ENCODE measurements around the gene THAP6. TPM values are rescaled to one million over a fixed set of nuclear protein-coding genes. Genes with fewer than 3 reads are reported as not detected.

THAP6 gene
- total and polyA plus RNA-seq, 2 of the 8 experiments (the other 6 are each of a cell fraction or from before 2014, with no cell fraction given) = 3.3 to 9.7 TPM

DNA sequence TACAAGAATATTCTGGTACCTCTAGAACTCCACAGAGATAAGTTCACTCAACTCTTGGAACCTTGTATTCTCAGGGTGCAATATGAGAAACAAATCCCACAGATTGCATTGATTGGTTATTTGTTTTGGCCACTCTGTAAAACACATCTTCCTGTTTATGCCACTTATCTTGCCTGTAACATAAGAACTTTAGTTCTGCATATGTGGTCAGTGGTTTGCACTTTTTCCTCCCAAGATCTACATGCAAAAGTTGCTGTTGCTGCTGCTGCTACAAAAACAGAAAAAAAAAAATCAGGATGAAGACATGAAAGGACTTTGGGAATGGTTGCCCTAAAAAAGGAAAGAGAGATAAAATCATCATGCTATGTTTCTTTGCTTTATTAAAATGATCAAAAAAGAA lies 51.2 kb downstream of the THAP6 start:
- Histone ChIP-seq H3K27ac (ENCODE audit: low read depth, low read length) (no peak overlapping the region), H2BK12ac (ENCODE audit: low read depth, low read length) (no peak overlapping the region), H3K56ac (replicated peaks; ENCODE audit: insufficient read length, low read depth, low read length) (no peak overlapping the region), H3K4ac (replicated peaks; ENCODE audit: insufficient read length, low read depth, low read length) (no peak overlapping the region), H4K20me1 (replicated peaks in 1 of 2; ENCODE audit: control insufficient read depth in 1 of 2, insufficient read depth in 2 of 2, low read length in 2 of 2) (no peaks in the 10 kb centered on the region), H3K23ac (ENCODE audit: insufficient read length) (no peak overlapping the region), H2BK20ac (ENCODE audit: low read length) (no peak overlapping the region), H3K36me3 (ENCODE audit: control insufficient read depth in 2 of 4, insufficient read depth in 4 of 4, low read length in 3 of 4) (no peaks in the 10 kb centered on the region), H2BK5ac (ENCODE audit: low read depth, low read length) (no peak overlapping the region), H3K27me3 (replicated peaks in 1 of 4; ENCODE audit: control insufficient read depth in 3 of 4, extremely low read depth in 1 of 4, insufficient read depth in 3 of 4, low read length in 3 of 4) (no peaks in the 10 kb centered on the region), H2BK15ac (ENCODE audit: low read length) (no peak overlapping the region), H4K5ac (ENCODE audit: insufficient read length, low read depth, low read length) (no peak overlapping the region), H3K4me1 (replicated peaks in 1 of 4; ENCODE audit: control insufficient read depth in 3 of 4, insufficient read depth in 4 of 4, low read length in 3 of 4) (peaks cover 0 to 5% (median 3%) of the 10 kb centered on the region in 4 experiments; a peak in 2 of 7 replicates), H2AFZ (ENCODE audit: low read length) (no peak overlapping the region), H2BK120ac (replicated peaks; ENCODE audit: low read depth, low read length) (no peak overlapping the region), H3K18ac (ENCODE audit: extremely low read depth, low read length) (no peak overlapping the region), H3K9me3 (ENCODE audit: insufficient read depth in 2 of 2, low read depth in 1 of 2, low read length in 1 of 2) (peaks cover 0 to 9% of the 10 kb centered on the region in 2 experiments; a peak in 1 of 4 replicates), H4K91ac (replicated peaks; ENCODE audit: insufficient read length, low read length) (no peak overlapping the region), H3K79me1 (ENCODE audit: low read depth, low read length) (no peaks in the 10 kb centered on the region), H2AK5ac (ENCODE audit: low read depth, low read length) (no peak overlapping the region), H3K14ac (ENCODE audit: insufficient read length) (no peak overlapping the region), H3K4me3 (ENCODE audit: extremely low read depth in 1 of 4, insufficient read depth in 2 of 4, low read depth in 3 of 4, low read length in 4 of 4) (no peak overlapping the region), H3K9ac (replicated peaks in 1 of 4; ENCODE audit: extremely low read depth in 1 of 4, low read depth in 3 of 4, low read length in 3 of 4) (no peak overlapping the region), H4K8ac (ENCODE audit: extremely low read depth, insufficient read depth, low read length) (no peak overlapping the region), H3K23me2 (ENCODE audit: low read depth, low read length) (no peaks in the 10 kb centered on the region), H3K4me2 (ENCODE audit: insufficient read depth in 1 of 2, low read depth in 2 of 2, low read length in 2 of 2) (no peak overlapping the region), H3K79me2 (ENCODE audit: control insufficient read depth in 1 of 2, insufficient read depth in 2 of 2, low read length in 2 of 2) (no peaks in the 10 kb centered on the region)
- DNase-seq (ENCODE audit: low read depth in 1 of 2, low spot score in 2 of 2) (no peak), FAIRE-seq (no peak)
- POLR2A ChIA-PET (ENCODE audit: partially characterized antibody) = no interaction called here
- CTCF ChIA-PET (ENCODE audit: partially characterized antibody) = interaction anchor here (1.1 kb wide), 1 partner anchor 9 kb away, joined by 3 read pairs; no protein-coding TSS in a partner anchor
- TF ChIP-seq EP300 (IDR thresholded peaks at IDR 0.05; ENCODE audit: borderline replicate concordance in 1 of 2, low read depth in 2 of 2, low read length in 2 of 2) (no peak), RXRA (IDR thresholded peaks at IDR 0.05; ENCODE audit: insufficient read depth, low read depth, low read length) (no peak), BACH1 (IDR thresholded peaks at IDR 0.05; ENCODE audit: low read length) (no peak), KDM1A (IDR thresholded peaks at IDR 0.05; ENCODE audit: borderline replicate concordance, low read length) (no peak), GABPA (IDR thresholded peaks at IDR 0.05; ENCODE audit: borderline replicate concordance, insufficient read depth, low read length) (no peak), CEBPB (IDR thresholded peaks at IDR 0.05; ENCODE audit: low read depth, low read length) (no peak), CBX8 (IDR thresholded peaks at IDR 0.05; ENCODE audit: borderline replicate concordance, low read depth, low read length) (no peak), SAP30 (IDR thresholded peaks at IDR 0.05; ENCODE audit: insufficient read depth, insufficient replicate concordance, low read length) (no peak), NANOG (IDR thresholded peaks at IDR 0.05; ENCODE audit: insufficient read depth, low read depth, low read length, poor library complexity, severe bottlenecking) (no peak), FOSL1 (IDR thresholded peaks at IDR 0.05; ENCODE audit: insufficient read depth, low read depth, low read length) (no peak), KDM5A (IDR thresholded peaks at IDR 0.05; ENCODE audit: low read length) (no peak)
- TF ChIP-seq, protein P1, sequence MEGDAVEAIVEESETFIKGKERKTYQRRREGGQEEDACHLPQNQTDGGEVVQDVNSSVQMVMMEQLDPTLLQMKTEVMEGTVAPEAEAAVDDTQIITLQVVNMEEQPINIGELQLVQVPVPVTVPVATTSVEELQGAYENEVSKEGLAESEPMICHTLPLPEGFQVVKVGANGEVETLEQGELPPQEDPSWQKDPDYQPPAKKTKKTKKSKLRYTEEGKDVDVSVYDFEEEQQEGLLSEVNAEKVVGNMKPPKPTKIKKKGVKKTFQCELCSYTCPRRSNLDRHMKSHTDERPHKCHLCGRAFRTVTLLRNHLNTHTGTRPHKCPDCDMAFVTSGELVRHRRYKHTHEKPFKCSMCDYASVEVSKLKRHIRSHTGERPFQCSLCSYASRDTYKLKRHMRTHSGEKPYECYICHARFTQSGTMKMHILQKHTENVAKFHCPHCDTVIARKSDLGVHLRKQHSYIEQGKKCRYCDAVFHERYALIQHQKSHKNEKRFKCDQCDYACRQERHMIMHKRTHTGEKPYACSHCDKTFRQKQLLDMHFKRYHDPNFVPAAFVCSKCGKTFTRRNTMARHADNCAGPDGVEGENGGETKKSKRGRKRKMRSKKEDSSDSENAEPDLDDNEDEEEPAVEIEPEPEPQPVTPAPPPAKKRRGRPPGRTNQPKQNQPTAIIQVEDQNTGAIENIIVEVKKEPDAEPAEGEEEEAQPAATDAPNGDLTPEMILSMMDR (IDR thresholded peaks at IDR 0.05; ENCODE audit: control extremely low read depth in 1 of 3, insufficient read depth in 1 of 3, low read depth in 1 of 3, low read length in 3 of 3) = no peak
